K562 (cell line): Measurements from ENCODE around the gene SYTL5. TPM values are rescaled to one million over a fixed set of nuclear protein-coding genes. Genes with fewer than 3 reads are reported as not detected.

Source experiments
- ATAC-seq: fragments of 200-7000 bp; cut with Tn5 transposase; 3 replicates; pipeline ENCODE4 v1.9.1; 2020; ENCODE audit warnings: moderate library complexity
- BruUV-seq: library from RNA; stranded (reverse); fragments of 400-500 nt; replicated peaks from 2 replicates; lab custom pipeline; 2021; lab: Mats Ljungman, UMichigan
- CTCF ChIA-PET: fragments of 300-600 bp; formaldehyde crosslinking; extraction: SDS; loops from one replicate; lab custom pipeline; 2021; ENCODE audit warnings: low intra/inter-chr PET ratio; lab: Yijun Ruan, JAX
- POLR2A ChIA-PET: fragments of 300-600, 350-650 bp; sonication (Branson Sonifier 250); formaldehyde crosslinking; extraction: SDS; loops from one replicate; lab custom pipeline; 2021; ENCODE audit warnings: antibody characterized with exemption, inconsistent platforms; lab: Yijun Ruan, JAX
- DNase-seq, 4 experiments: peaks; one replicate each; pipeline versions ENCODE4 v3.0.0 to v3.0.0-alpha.2; 2011 to 2018; ENCODE audit warnings: low spot score in 3 of 4, mixed read lengths in 3 of 4; ENCODE audit errors: extremely low read depth in 1 of 4
- FAIRE-seq: peaks from 2 replicates; lab custom pipeline; 2011; peaks lifted over from hg19 to GRCh38; lab: Jason Lieb, UNC
- H2AFZ ChIP-seq: 2 replicates; pipeline ENCODE4 v1.6.0; 2011; ENCODE audit warnings: low read depth, low read length, control low read depth, inconsistent platforms
- H3K27ac ChIP-seq: fragments of 200-600 bp; 3 replicates; pipeline ENCODE4 v1.8.0; 2011; ENCODE audit warnings: low read depth, mild to moderate bottlenecking, control low read depth, inconsistent platforms, low read length, moderate library complexity, mixed read lengths; ENCODE audit errors: extremely low read depth
- H3K27me3 ChIP-seq, 2 experiments: fragments of 300-600 bp in 1 of 2; 2 replicates in 1 of 2; 3 replicates in 1 of 2; pipeline versions ENCODE4 v1.6.0 to v1.8.0; 2011; ENCODE audit warnings: inconsistent platforms in 2 of 2, low read length in 2 of 2, mild to moderate bottlenecking in 1 of 2, mixed read lengths in 1 of 2, moderate library complexity in 1 of 2; ENCODE audit not compliant: control insufficient read depth in 2 of 2, insufficient read depth in 2 of 2
- H3K36me3 ChIP-seq: fragments of 300-600 bp; 3 replicates; pipeline ENCODE4 v1.8.0; 2011; ENCODE audit warnings: mild to moderate bottlenecking, low read length, inconsistent platforms; ENCODE audit not compliant: control insufficient read depth, insufficient read depth
- H3K4me1 ChIP-seq, 2 experiments: fragments of 200-600 bp in 1 of 2; replicated peaks in 1 of 2; 2 replicates in 1 of 2; 3 replicates in 1 of 2; pipeline versions ENCODE4 v1.5.1 to v1.8.0; 2011; ENCODE audit warnings: inconsistent platforms in 2 of 2, low read length in 2 of 2, mild to moderate bottlenecking in 1 of 2, mixed read lengths in 1 of 2, moderate library complexity in 1 of 2; ENCODE audit not compliant: control insufficient read depth in 2 of 2, insufficient read depth in 2 of 2
- H3K4me2 ChIP-seq: 2 replicates; pipeline ENCODE4 v1.6.1; 2011; ENCODE audit warnings: low read length, control low read depth, inconsistent platforms, mixed read lengths; ENCODE audit not compliant: insufficient read depth
- H3K4me3 ChIP-seq: fragments of 200-600 bp; sonication (generic), shearing (Covaris generic); 2 replicates; pipeline ENCODE4 v1.5.1; 2016; ENCODE audit warnings: control low read depth, inconsistent platforms
- H3K79me2 ChIP-seq: fragments of 200-600 bp; 3 replicates; pipeline ENCODE4 v1.8.0; 2011; ENCODE audit warnings: low read length, inconsistent platforms; ENCODE audit not compliant: control insufficient read depth, insufficient read depth
- H3K9ac ChIP-seq, 2 experiments: 2 replicates each; pipeline versions ENCODE4 v1.6.0 to v1.6.1; 2011; ENCODE audit warnings: low read depth in 2 of 2, low read length in 2 of 2, control low read depth in 1 of 2, inconsistent platforms in 1 of 2, mild to moderate bottlenecking in 1 of 2, mixed read lengths in 1 of 2; ENCODE audit not compliant: insufficient read depth in 1 of 2
- H3K9me1 ChIP-seq: one replicate; pipeline ENCODE4 v1.6.0; 2011; ENCODE audit warnings: inconsistent platforms, mild to moderate bottlenecking, low read length, moderate library complexity; ENCODE audit not compliant: control insufficient read depth, insufficient read depth
- H3K9me3 ChIP-seq: replicated peaks from 2 replicates; pipeline ENCODE4 v1.5.1; 2011; ENCODE audit warnings: low read depth, low read length, inconsistent platforms; ENCODE audit not compliant: control insufficient read depth, insufficient read depth
- H4K20me1 ChIP-seq: replicated peaks from 2 replicates; pipeline ENCODE4 v1.6.1; 2011; ENCODE audit warnings: low read length, inconsistent platforms, mixed read lengths; ENCODE audit not compliant: control insufficient read depth, insufficient read depth
- RCOR1 ChIP-seq, 2 experiments: IDR thresholded peaks; 2 replicates each; pipeline ENCODE4 v1.6.1; 2012; ENCODE audit warnings: low read depth in 2 of 2, low read length in 2 of 2, borderline replicate concordance in 1 of 2, improper control_type of control experiment in 1 of 2
- SMAD4 ChIP-seq: fragments of 250-450 bp; sonication (Bioruptor Pico); conservative IDR thresholded peaks from 2 replicates; pipeline ENCODE4 v1.8.0; 2021; ENCODE audit warnings: inconsistent platforms, mild to moderate bottlenecking, moderate library complexity
- TEAD4 ChIP-seq, 2 experiments: sonication (generic) in 1 of 2; formaldehyde crosslinking in 1 of 2; IDR thresholded peaks; 2 replicates each; pipeline versions ENCODE4 v1.6.1 to v1.8.0; 2012 to 2022; ENCODE audit warnings: borderline replicate concordance in 1 of 2, inconsistent platforms in 1 of 2, low read length in 1 of 2, mild to moderate bottlenecking in 1 of 2, missing genetic modification reagents in 1 of 2
- ZBTB33 ChIP-seq: sonication (generic); formaldehyde crosslinking; IDR thresholded peaks from 2 replicates; pipeline ENCODE4 v1.8.1; 2023; ENCODE audit warnings: mild to moderate bottlenecking, missing genetic modification reagents
- ZC3H11A ChIP-seq: IDR thresholded peaks from 2 replicates; pipeline ENCODE4 v1.6.1; 2012; ENCODE audit warnings: low read depth, low read length, improper control_type of control experiment
- ZC3H8 ChIP-seq: fragments of 450-650 bp; IDR thresholded peaks from 2 replicates; pipeline ENCODE4 v1.6.1; 2017
- ZFP1 ChIP-seq: fragments of 450-650 bp; formaldehyde crosslinking; IDR thresholded peaks from 2 replicates; pipeline ENCODE4 v1.4.0; 2020; ENCODE audit warnings: mild to moderate bottlenecking, mixed read lengths
- ZKSCAN8 ChIP-seq: fragments of 200-800 bp; sonication (Bioruptor generic); IDR thresholded peaks from 2 replicates; pipeline ENCODE4 v1.6.1; 2016; ENCODE audit warnings: missing genetic modification characterization, missing compliant biosample characterization
- ZNF133 ChIP-seq: fragments of 250-450 bp; sonication (Bioruptor Pico); IDR thresholded peaks from 2 replicates; pipeline ENCODE4 v1.4.0; 2020; ENCODE audit warnings: mild to moderate bottlenecking
- ZNF197 ChIP-seq: fragments of 200-800 bp; sonication (Bioruptor generic); IDR thresholded peaks from 2 replicates; pipeline ENCODE4 v1.6.1; 2016; ENCODE audit warnings: low read depth, missing genetic modification characterization, missing compliant biosample characterization
- WGBS: fragments of 100-300 bp; shearing (Covaris generic); methylation state at CpG from one replicate; pipeline ENCODE4 v1.1.6; 2016; ENCODE audit warnings: low coverage, mixed read lengths; ENCODE audit not compliant: insufficient coverage; ENCODE audit errors: missing lambda C conversion rate; 5-methylcytosine and 5-hydroxymethylcytosine counted together
- in situ Hi-C: fragments of 300-500 bp; cut with MboI; formaldehyde crosslinking; loops from 4 replicates; pipeline ENCODE4 v1.15.0; 2018; ENCODE audit warnings: inconsistent platforms, mixed read lengths
- intact Hi-C: fragments of 100-400 bp; cut with micrococcal nuclease; formaldehyde crosslinking; loops from 2 replicates; pipeline ENCODE4 v1.14.2; 2022
- polyA plus RNA-seq, 8 experiments: library from polyadenylated mRNA; depleted of rRNA in 4 of 8; stranded (reverse) in 5 of 8; unstranded in 3 of 8; fragments of >200 nt; fragmentation: Nextera tagmentation in 2 of 8; fragmentation: Illumina TruSeq in 1 of 8; extraction: Ambion mirVana in 2 of 8; extraction: Trizol in 1 of 8; gene quantifications; 2 replicates each; pipeline versions ENCODE4 v1.2.1 to v1.2.3, GENCODE V29; 2011 to 2014; ENCODE audit warnings: inconsistent platforms in 1 of 8, missing spikeins in 1 of 8
- total RNA-seq, 7 experiments: library from RNA; depleted of rRNA in 6 of 7; stranded (reverse); fragments of >200 nt in 6 of 7; fragmentation: Illumina TruSeq in 2 of 7; extraction: Trizol in 2 of 7; gene quantifications; 2 replicates each; pipeline versions ENCODE4 v1.2.1 to v1.2.3, GENCODE V29; 2011 to 2021; ENCODE audit warnings: low replicate concordance in 1 of 7

The SYTL5 gene
- total and polyA plus RNA-seq, 9 of the 15 experiments (the other 6 are each of a cell fraction or from before 2014, with no cell fraction given): 0.01 to 0.25 (median 0.09) TPM

GRCh38 chrX:38048886-38049285, 42.5 kb downstream of the SYTL5 start:
- intact Hi-C loops (no loop called here), in situ Hi-C loops (no loop called here)
- Histone ChIP-seq H3K9ac (no peak overlapping the region), H3K4me1 (no peaks in the 10 kb centered on the region), H3K79me2 (no peaks in the 10 kb centered on the region), H3K4me2 (no peak overlapping the region), H4K20me1 (no peaks in the 10 kb centered on the region), H3K9me1 (no peaks in the 10 kb centered on the region), H3K9me3 (no peaks in the 10 kb centered on the region), H2AFZ (no peak overlapping the region), H3K27me3 (no peaks in the 10 kb centered on the region), H3K4me3 (no peak overlapping the region), H3K36me3 (no peaks in the 10 kb centered on the region), H3K27ac (no peak overlapping the region)
- TF ChIP-seq ZNF133 (CRISPR knock-in tag) (no peak), TEAD4 (IDR thresholded peaks at IDR 0.05; ENCODE audit: low read length) (no peak), TEAD4 (CRISPR knock-in tag; IDR thresholded peaks at IDR 0.05; ENCODE audit: borderline replicate concordance) (no peak), ZNF197 (CRISPR knock-in tag) (no peak), ZKSCAN8 (CRISPR knock-in tag) (no peak), ZC3H11A (no peak), ZC3H8 (no peak), ZBTB33 (no peak), RCOR1 (IDR thresholded peaks at IDR 0.05; ENCODE audit: borderline replicate concordance in 1 of 2, low read depth in 2 of 2, low read length in 2 of 2) (no peak), ZFP1 (no peak), SMAD4 (no peak)
- DNase-seq (no peak), ATAC-seq (no peak), FAIRE-seq (no peak)
- CTCF ChIA-PET: no interaction called here
- WGBS: 7% methylated on average over 1 of the region's 1 CpG
- BruUV-seq: no TSS peak
- POLR2A ChIA-PET: no interaction called here
